ENCODE data around the gene PPCDC. TPM values are rescaled to one million over a fixed set of nuclear protein-coding genes. Genes with fewer than 3 reads are reported as not detected.

The PPCDC gene
- total and polyA plus RNA-seq, 4 donors: 7.4 to 9.3 (median 8.4) TPM

DNA sequence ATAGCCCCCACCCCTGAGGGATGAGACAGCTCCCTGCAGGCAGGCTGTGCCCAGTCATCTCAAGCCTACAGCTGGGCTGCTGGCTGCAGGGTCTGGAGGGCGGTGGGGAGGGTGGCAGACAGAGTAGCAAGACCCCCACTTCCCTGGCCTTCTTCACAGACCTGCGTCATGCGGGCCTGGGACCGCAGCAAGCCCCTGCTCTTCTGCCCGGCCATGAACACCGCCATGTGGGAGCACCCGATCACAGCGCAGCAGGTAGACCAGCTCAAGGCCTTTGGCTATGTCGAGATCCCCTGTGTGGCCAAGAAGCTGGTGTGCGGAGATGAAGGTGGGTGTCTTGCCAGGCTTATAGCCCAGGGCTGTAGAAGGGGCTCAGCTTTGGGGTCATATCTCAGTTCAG, 25.0 kb downstream of the PPCDC start:
- TF ChIP-seq JUND (IDR thresholded peaks at IDR 0.05) (no peak), FOXA1 (IDR thresholded peaks at IDR 0.05) (no peak)
- TF ChIP-seq, protein P1, sequence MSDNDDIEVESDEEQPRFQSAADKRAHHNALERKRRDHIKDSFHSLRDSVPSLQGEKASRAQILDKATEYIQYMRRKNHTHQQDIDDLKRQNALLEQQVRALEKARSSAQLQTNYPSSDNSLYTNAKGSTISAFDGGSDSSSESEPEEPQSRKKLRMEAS (IDR thresholded peaks at IDR 0.05): no peak
- no peak for DNase-seq (ENCODE audit: low spot score)
- H3K4me1 ChIP-seq (ENCODE audit: control insufficient read depth in 4 of 4, insufficient read depth in 4 of 4, low read length in 3 of 4): peaks cover 0 to 26% (median 13%) of the 10 kb centered on the region in 4 donors
- WGBS: 98% methylated on average over 10 of the region's 10 CpGs
- H3K36me3 ChIP-seq (ENCODE audit: control insufficient read depth in 4 of 4, insufficient read depth in 3 of 4, low read depth in 1 of 4, low read length in 3 of 4): no peaks in the 10 kb centered on the region
- H3K27ac ChIP-seq (ENCODE audit: low read depth in 1 of 2, low read length in 2 of 2): no peak overlapping the region
- no peaks in the 10 kb centered on the region for H3K27me3 ChIP-seq (ENCODE audit: control insufficient read depth in 4 of 4, insufficient read depth in 4 of 4, low read length in 3 of 4)
- no peak overlapping the region for H3K9ac ChIP-seq (ENCODE audit: low read depth in 1 of 2, low read length in 2 of 2)
- H3K4me3 ChIP-seq (ENCODE audit: low read depth in 1 of 3, low read length in 3 of 3): no peak overlapping the region
- no peaks in the 10 kb centered on the region for H3K9me3 ChIP-seq (ENCODE audit: control insufficient read depth in 4 of 4, low read length in 3 of 4)

- Histone ChIP-seq H3K9me3 (ENCODE audit: control insufficient read depth in 4 of 4, low read length in 3 of 4) (no peaks in the 10 kb centered on the region), H3K4me1 (ENCODE audit: control insufficient read depth in 4 of 4, insufficient read depth in 4 of 4, low read length in 3 of 4) (peaks cover 0 to 22% (median 10%) of the 10 kb centered on the region in 4 donors), H3K27ac (ENCODE audit: low read depth in 1 of 2, low read length in 2 of 2) (no peak overlapping the region), H3K27me3 (ENCODE audit: control insufficient read depth in 4 of 4, insufficient read depth in 4 of 4, low read length in 3 of 4) (no peaks in the 10 kb centered on the region), H3K36me3 (ENCODE audit: control insufficient read depth in 4 of 4, insufficient read depth in 3 of 4, low read depth in 1 of 4, low read length in 3 of 4) (no peaks in the 10 kb centered on the region), H3K9ac (ENCODE audit: low read depth in 1 of 2, low read length in 2 of 2) (no peak overlapping the region), H3K4me3 (ENCODE audit: low read depth in 1 of 3, low read length in 3 of 3) (no peak overlapping the region)
- WGBS: 64% methylated on average over 11 of the region's 11 CpGs
- no peak for DNase-seq (ENCODE audit: low spot score)
- TF ChIP-seq HNF4A (conservative IDR thresholded peaks at IDR 0.05) (no peak), JUND (IDR thresholded peaks at IDR 0.05) (no peak), NR2F2 (IDR thresholded peaks at IDR 0.05) (no peak), YY1 (IDR thresholded peaks at IDR 0.05) (no peak), RXRA (IDR thresholded peaks at IDR 0.05) (no peak), ZBTB33 (IDR thresholded peaks at IDR 0.05) (no peak), SP1 (IDR thresholded peaks at IDR 0.05) (no peak), HNF4G (IDR thresholded peaks at IDR 0.05) (no peak), GABPA (IDR thresholded peaks at IDR 0.05 in 1 of 2, conservative IDR thresholded peaks at IDR 0.05 in 1 of 2) (no peak), FOXA2 (IDR thresholded peaks at IDR 0.05) (no peak), TAF1 (conservative IDR thresholded peaks at IDR 0.05) (no peak), FOXA1 (IDR thresholded peaks at IDR 0.05) (no peak), EGR1 (IDR thresholded peaks at IDR 0.05; ENCODE audit: low read depth in 2 of 2) (no peak)
- TF ChIP-seq, protein P2, sequence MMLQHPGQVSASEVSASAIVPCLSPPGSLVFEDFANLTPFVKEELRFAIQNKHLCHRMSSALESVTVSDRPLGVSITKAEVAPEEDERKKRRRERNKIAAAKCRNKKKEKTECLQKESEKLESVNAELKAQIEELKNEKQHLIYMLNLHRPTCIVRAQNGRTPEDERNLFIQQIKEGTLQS (IDR thresholded peaks at IDR 0.05): no peak
- TF ChIP-seq, protein P1 (IDR thresholded peaks at IDR 0.05): no peak
- TF ChIP-seq, protein P3, sequence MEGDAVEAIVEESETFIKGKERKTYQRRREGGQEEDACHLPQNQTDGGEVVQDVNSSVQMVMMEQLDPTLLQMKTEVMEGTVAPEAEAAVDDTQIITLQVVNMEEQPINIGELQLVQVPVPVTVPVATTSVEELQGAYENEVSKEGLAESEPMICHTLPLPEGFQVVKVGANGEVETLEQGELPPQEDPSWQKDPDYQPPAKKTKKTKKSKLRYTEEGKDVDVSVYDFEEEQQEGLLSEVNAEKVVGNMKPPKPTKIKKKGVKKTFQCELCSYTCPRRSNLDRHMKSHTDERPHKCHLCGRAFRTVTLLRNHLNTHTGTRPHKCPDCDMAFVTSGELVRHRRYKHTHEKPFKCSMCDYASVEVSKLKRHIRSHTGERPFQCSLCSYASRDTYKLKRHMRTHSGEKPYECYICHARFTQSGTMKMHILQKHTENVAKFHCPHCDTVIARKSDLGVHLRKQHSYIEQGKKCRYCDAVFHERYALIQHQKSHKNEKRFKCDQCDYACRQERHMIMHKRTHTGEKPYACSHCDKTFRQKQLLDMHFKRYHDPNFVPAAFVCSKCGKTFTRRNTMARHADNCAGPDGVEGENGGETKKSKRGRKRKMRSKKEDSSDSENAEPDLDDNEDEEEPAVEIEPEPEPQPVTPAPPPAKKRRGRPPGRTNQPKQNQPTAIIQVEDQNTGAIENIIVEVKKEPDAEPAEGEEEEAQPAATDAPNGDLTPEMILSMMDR (IDR thresholded peaks at IDR 0.05; ENCODE audit: low read depth, low read length, missing input control): no peak
These were observed 26.0 kb downstream of the PPCDC start for GRCh38 chr15:75049392-75049791.
